IMR-90 (cell line): ENCODE data around the gene BMPER. TPM values are rescaled to one million over a fixed set of nuclear protein-coding genes. Genes with fewer than 3 reads are reported as not detected.
A peak's percentile ranks its signal among the peaks of the same experiment; 100 is the strongest.

Experiments used
- ATAC-seq: fragments of 200-7000 bp; cut with Tn5 transposase; 2 replicates; pipeline ENCODE4 v1.9.1; 2020; ENCODE audit warnings: low read depth, mild to moderate bottlenecking, moderate library complexity
- BruUV-seq: library from RNA; stranded (reverse); fragments of 400-500 nt; replicated peaks from 2 replicates; lab custom pipeline; 2021; lab: Mats Ljungman, UMichigan
- CTCF ChIA-PET: fragments of 300-600 bp; formaldehyde crosslinking; extraction: SDS; loops from one replicate; lab custom pipeline; 2021; ENCODE audit warnings: antibody characterized with exemption; lab: Yijun Ruan, JAX
- POLR2A ChIA-PET: fragments of 300-600 bp; sonication (Branson Sonifier 250); formaldehyde crosslinking; loops from one replicate; lab custom pipeline; 2022; ENCODE audit warnings: antibody characterized with exemption; ENCODE audit not compliant: unreplicated experiment; lab: Charles Lee
- DNase-seq: peaks from one replicate; pipeline ENCODE4 v3.0.0; 2013
- H2AFZ ChIP-seq: replicated peaks from 2 replicates; pipeline ENCODE3; 2013; ENCODE audit warnings: low read length, mild to moderate bottlenecking; ENCODE audit not compliant: poor library complexity
- H2AK5ac ChIP-seq: 2 replicates; pipeline ENCODE4 v1.6.1; 2013; ENCODE audit warnings: low read depth, low read length, inconsistent platforms
- H2AK9ac ChIP-seq: replicated peaks from 2 replicates; pipeline ENCODE3; 2013; ENCODE audit warnings: mild to moderate bottlenecking, low read depth, low read length, moderate library complexity; ENCODE audit not compliant: poor library complexity
- H2BK120ac ChIP-seq: 2 replicates; pipeline ENCODE4 v1.6.1; 2013; ENCODE audit warnings: low read depth, low read length, inconsistent platforms
- H2BK15ac ChIP-seq: 3 replicates; pipeline ENCODE4 v1.6.1; 2013; ENCODE audit warnings: low read depth, low read length, inconsistent platforms
- H2BK20ac ChIP-seq: 2 replicates; pipeline ENCODE4 v1.6.1; 2013; ENCODE audit warnings: low read depth, mild to moderate bottlenecking, inconsistent platforms, low read length, moderate library complexity
- H2BK5ac ChIP-seq: 2 replicates; pipeline ENCODE4 v1.6.1; 2013; ENCODE audit warnings: mild to moderate bottlenecking, low read depth, low read length, inconsistent platforms; ENCODE audit not compliant: poor library complexity, severe bottlenecking
- H3K14ac ChIP-seq: replicated peaks from 2 replicates; pipeline ENCODE4 v1.6.1; 2013; ENCODE audit warnings: low read depth, low read length, inconsistent platforms
- H3K18ac ChIP-seq: 2 replicates; pipeline ENCODE4 v1.6.1; 2013; ENCODE audit warnings: low read depth, low read length, control low read depth
- H3K23ac ChIP-seq: 2 replicates; pipeline ENCODE4 v1.6.1; 2013; ENCODE audit warnings: low read depth, low read length, inconsistent platforms
- H3K27ac ChIP-seq: 2 replicates; pipeline ENCODE4 v1.5.1; 2013; ENCODE audit warnings: mild to moderate bottlenecking, control low read depth, low read length; ENCODE audit not compliant: insufficient read depth
- H3K27me3 ChIP-seq: 2 replicates; pipeline ENCODE4 v1.6.1; 2013; ENCODE audit warnings: low read length; ENCODE audit not compliant: control insufficient read depth, insufficient read depth
- H3K36me3 ChIP-seq: 2 replicates; pipeline ENCODE4 v1.6.1; 2013; ENCODE audit warnings: low read length, mixed read lengths; ENCODE audit not compliant: control insufficient read depth, insufficient read depth
- H3K4ac ChIP-seq: 2 replicates; pipeline ENCODE4 v1.6.1; 2013; ENCODE audit warnings: low read depth, low read length, inconsistent platforms
- H3K4me1 ChIP-seq: 2 replicates; pipeline ENCODE4 v1.6.1; 2013; ENCODE audit warnings: low read length, mixed read lengths; ENCODE audit not compliant: control insufficient read depth, insufficient read depth
- H3K4me2 ChIP-seq: 2 replicates; pipeline ENCODE4 v1.6.1; 2013; ENCODE audit warnings: low read depth, mild to moderate bottlenecking, control low read depth, low read length, moderate library complexity
- H3K4me3 ChIP-seq: 2 replicates; pipeline ENCODE4 v1.5.1; 2013; ENCODE audit warnings: low read depth, mild to moderate bottlenecking, control low read depth, low read length, moderate library complexity; ENCODE audit not compliant: insufficient read depth
- H3K56ac ChIP-seq: 2 replicates; pipeline ENCODE4 v1.6.1; 2013; ENCODE audit warnings: low read length, inconsistent platforms; ENCODE audit not compliant: insufficient read depth; ENCODE audit errors: extremely low read depth
- H3K79me1 ChIP-seq, 2 experiments: 2 replicates each; pipeline ENCODE4 v1.6.1; 2013; ENCODE audit warnings: low read length in 2 of 2, inconsistent platforms in 1 of 2, low read depth in 1 of 2
- H3K9ac ChIP-seq: 2 replicates; pipeline ENCODE4 v1.6.1; 2013; ENCODE audit warnings: low read depth, low read length, control low read depth
- H3K9me1 ChIP-seq: 2 replicates; pipeline ENCODE4 v1.6.1; 2013; ENCODE audit warnings: low read length, inconsistent platforms; ENCODE audit not compliant: insufficient read depth
- H3K9me3 ChIP-seq: 2 replicates; pipeline ENCODE4 v1.6.1; 2013; ENCODE audit warnings: low read length; ENCODE audit not compliant: control insufficient read depth, insufficient read depth
- H4K20me1 ChIP-seq: 2 replicates; pipeline ENCODE4 v1.6.1; 2013; ENCODE audit warnings: low read length, inconsistent platforms; ENCODE audit not compliant: insufficient read depth
- H4K5ac ChIP-seq: 2 replicates; pipeline ENCODE4 v1.6.1; 2013; ENCODE audit warnings: mild to moderate bottlenecking, low read depth, low read length, control low read depth
- H4K8ac ChIP-seq, 2 experiments: 2 replicates each; pipeline ENCODE4 v1.6.1; 2013; ENCODE audit warnings: low read depth in 2 of 2, low read length in 2 of 2, control low read depth in 1 of 2, inconsistent platforms in 1 of 2
- H4K91ac ChIP-seq: 2 replicates; pipeline ENCODE4 v1.6.1; 2013; ENCODE audit warnings: low read depth, low read length, inconsistent platforms; ENCODE audit not compliant: insufficient read depth
- MXI1 ChIP-seq: IDR thresholded peaks from 2 replicates; pipeline ENCODE4 v1.6.1; 2012; ENCODE audit warnings: low read depth, mild to moderate bottlenecking, low read length, moderate library complexity, borderline replicate concordance
- POLR2A ChIP-seq: IDR thresholded peaks from 2 replicates; pipeline ENCODE4 v1.6.1; 2012; ENCODE audit warnings: mild to moderate bottlenecking, low read depth, low read length
- RAD21 ChIP-seq: IDR thresholded peaks from 2 replicates; pipeline ENCODE4 v1.6.1; 2012; ENCODE audit warnings: low read length, improper control_type of control experiment
- RFX5 ChIP-seq: IDR thresholded peaks from 2 replicates; pipeline ENCODE4 v1.8.0; 2012; ENCODE audit warnings: low read depth, mild to moderate bottlenecking, low read length, moderate library complexity
- SMC3 ChIP-seq: fragments of 150-350 bp; IDR thresholded peaks from 2 replicates; pipeline ENCODE4 v1.6.1; 2016; ENCODE audit warnings: low read depth, mild to moderate bottlenecking, antibody characterized with exemption, low read length, moderate library complexity
- WGBS, 2 experiments: methylation state at CpG; one replicate each; pipeline versions ENCODE4 v1.1.5 to v1.1.7; 2013; ENCODE audit warnings: missing lambda C conversion rate in 2 of 2; ENCODE audit not compliant: insufficient read length in 1 of 2; ENCODE audit errors: extremely low coverage in 2 of 2; 5-methylcytosine and 5-hydroxymethylcytosine counted together
- dilution Hi-C: fragments of 300-500 bp; cut with HindIII; formaldehyde crosslinking; loops from one replicate; pipeline ENCODE4 v1.14.3; 2018; ENCODE audit warnings: low sequenced_read_pairs; ENCODE audit not compliant: unreplicated experiment
- in situ Hi-C: fragments of 300-500 bp; cut with MboI; formaldehyde crosslinking; loops from 3 replicates; pipeline ENCODE4 v1.14.3; 2019; ENCODE audit warnings: low sequenced_read_pairs, inconsistent platforms, mixed read lengths
- intact Hi-C: fragments of 100-400 bp; cut with micrococcal nuclease; formaldehyde crosslinking; loops from 2 replicates; pipeline ENCODE4 v1.10.0; 2022
- polyA plus RNA-seq, 3 experiments: library from polyadenylated mRNA; depleted of rRNA; stranded (reverse); fragments of >200 nt; gene quantifications; 2 replicates each; pipeline ENCODE4 v1.2.3, GENCODE V29; 2012; ENCODE audit warnings: low replicate concordance in 1 of 3
- total RNA-seq: library from RNA; depleted of rRNA; stranded (reverse); fragments of >200 nt; gene quantifications from 2 replicates; pipeline ENCODE4 v1.2.3, GENCODE V29; 2012
- TF ChIP-seq, protein P1 (sequence below): fragments of 150-350 bp; IDR thresholded peaks from 2 replicates; pipeline ENCODE4 v1.6.1; 2017; ENCODE audit warnings: mild to moderate bottlenecking, antibody characterized with exemption, low read length, low read depth
- TF ChIP-seq, protein P2 (sequence below): conservative IDR thresholded peaks from 2 replicates; pipeline ENCODE4 v1.5.1; 2012; ENCODE audit warnings: mild to moderate bottlenecking, low read depth, low read length, improper control_type of control experiment

Gene BMPER
- total and polyA plus RNA-seq, 2 of the 4 experiments (the other 2 are of a cell fraction): 6.2 to 7.9 TPM

DNA sequence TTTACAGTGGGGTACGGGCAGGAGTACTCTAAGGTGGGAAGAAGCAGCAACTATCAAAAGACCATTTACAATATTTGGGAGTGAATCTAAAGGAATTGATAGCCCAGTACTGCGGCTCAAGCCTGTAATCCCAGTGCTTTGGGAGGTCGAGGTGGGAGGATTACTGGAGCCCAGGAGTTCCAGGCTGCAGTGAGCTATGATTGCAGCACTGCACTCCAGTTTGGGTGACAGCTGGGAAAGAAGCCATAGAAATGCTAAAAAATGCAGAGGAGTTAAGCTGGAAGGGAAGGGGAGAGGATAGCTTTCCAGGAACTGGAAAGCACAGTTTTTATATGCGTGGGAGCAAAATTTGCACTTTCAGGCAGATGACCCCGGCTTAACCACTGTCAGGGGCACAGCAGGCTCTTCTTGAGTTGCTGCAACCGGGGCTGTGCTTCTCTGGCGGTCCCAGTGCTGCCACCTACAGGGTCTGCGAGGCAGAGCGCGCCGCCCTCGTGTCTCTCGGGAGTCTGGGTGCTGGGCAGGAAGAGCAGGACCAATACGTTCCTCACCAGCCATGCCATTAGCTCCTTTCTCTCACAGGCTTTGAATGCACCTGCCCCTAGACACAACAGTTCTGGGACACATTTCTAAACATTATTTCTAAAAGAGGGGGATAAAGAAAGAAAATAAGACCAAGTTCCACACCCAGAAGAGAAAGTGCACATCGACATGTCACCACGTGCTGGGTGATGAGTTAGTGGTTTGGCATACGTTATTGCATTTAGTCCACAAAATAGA lies 10.1 kb upstream of the BMPER start:
- no peak overlapping the region for H4K5ac ChIP-seq
- no peak overlapping the region for H2AK9ac ChIP-seq
- H4K20me1 ChIP-seq: no peaks in the 10 kb centered on the region
- peak overlapping the region; percentile 60; the same call in 1 of the 2 replicates for H2BK20ac ChIP-seq
- H2BK5ac ChIP-seq: no peak overlapping the region
- no peak overlapping the region for H3K27ac ChIP-seq
- H3K4me3 ChIP-seq: no peak overlapping the region
- BruUV-seq: no TSS peak
- H2AK5ac ChIP-seq: no peak overlapping the region
- H3K4ac ChIP-seq: no peak overlapping the region; the same call in 1 of the 2 replicates
- peak overlapping the region in 1 of 2 experiments; percentile 50; a peak in 1 of 4 replicates for H4K8ac ChIP-seq
- POLR2A ChIA-PET: interaction anchor here (0.5 kb wide), 1 partner anchor 1003 kb away, joined by 4 read pairs; no protein-coding TSS in a partner anchor
- CTCF ChIA-PET: interaction anchor here (0.7 to 3.0 kb wide), 12 partner anchors 9 to 436 kb away, joined by 3 to 12 read pairs (median 4); no protein-coding TSS in a partner anchor
- H3K36me3 ChIP-seq: no peaks in the 10 kb centered on the region
- no peaks in the 10 kb centered on the region for H3K9me3 ChIP-seq
- no peaks in the 10 kb centered on the region for H3K9me1 ChIP-seq
- WGBS, 2 experiments: 0% methylated on average over 1 of the region's 17 CpGs; no CpG with 5 or more reads in 1 of the 2 experiments
- H3K9ac ChIP-seq: no peak overlapping the region
- H3K14ac ChIP-seq: 0 out of 2 replicates have a peak overlapping the region, but pooled peaks have one; percentile 29
- no peak overlapping the region for H3K23ac ChIP-seq
- dilution Hi-C loops: no loop called here
- DNase-seq: peak; percentile 75
- H3K27me3 ChIP-seq: peaks cover 13% of the 10 kb centered on the region
- H2BK15ac ChIP-seq: no peak overlapping the region
- peak; percentile 41; the same call in 1 of the 2 replicates for TF ChIP-seq MXI1
- TF ChIP-seq, protein P1, sequence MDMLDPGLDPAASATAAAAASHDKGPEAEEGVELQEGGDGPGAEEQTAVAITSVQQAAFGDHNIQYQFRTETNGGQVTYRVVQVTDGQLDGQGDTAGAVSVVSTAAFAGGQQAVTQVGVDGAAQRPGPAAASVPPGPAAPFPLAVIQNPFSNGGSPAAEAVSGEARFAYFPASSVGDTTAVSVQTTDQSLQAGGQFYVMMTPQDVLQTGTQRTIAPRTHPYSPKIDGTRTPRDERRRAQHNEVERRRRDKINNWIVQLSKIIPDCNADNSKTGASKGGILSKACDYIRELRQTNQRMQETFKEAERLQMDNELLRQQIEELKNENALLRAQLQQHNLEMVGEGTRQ: no peak
- peak; percentile 82 for TF ChIP-seq RAD21
- TF ChIP-seq, protein P2, sequence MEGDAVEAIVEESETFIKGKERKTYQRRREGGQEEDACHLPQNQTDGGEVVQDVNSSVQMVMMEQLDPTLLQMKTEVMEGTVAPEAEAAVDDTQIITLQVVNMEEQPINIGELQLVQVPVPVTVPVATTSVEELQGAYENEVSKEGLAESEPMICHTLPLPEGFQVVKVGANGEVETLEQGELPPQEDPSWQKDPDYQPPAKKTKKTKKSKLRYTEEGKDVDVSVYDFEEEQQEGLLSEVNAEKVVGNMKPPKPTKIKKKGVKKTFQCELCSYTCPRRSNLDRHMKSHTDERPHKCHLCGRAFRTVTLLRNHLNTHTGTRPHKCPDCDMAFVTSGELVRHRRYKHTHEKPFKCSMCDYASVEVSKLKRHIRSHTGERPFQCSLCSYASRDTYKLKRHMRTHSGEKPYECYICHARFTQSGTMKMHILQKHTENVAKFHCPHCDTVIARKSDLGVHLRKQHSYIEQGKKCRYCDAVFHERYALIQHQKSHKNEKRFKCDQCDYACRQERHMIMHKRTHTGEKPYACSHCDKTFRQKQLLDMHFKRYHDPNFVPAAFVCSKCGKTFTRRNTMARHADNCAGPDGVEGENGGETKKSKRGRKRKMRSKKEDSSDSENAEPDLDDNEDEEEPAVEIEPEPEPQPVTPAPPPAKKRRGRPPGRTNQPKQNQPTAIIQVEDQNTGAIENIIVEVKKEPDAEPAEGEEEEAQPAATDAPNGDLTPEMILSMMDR: peak; percentile 85
- peak; percentile 83 for TF ChIP-seq SMC3
- TF ChIP-seq RFX5: no peak
- no peak for TF ChIP-seq POLR2A
- intact Hi-C loops: no loop called here
- no peak overlapping the region for H3K18ac ChIP-seq
- ATAC-seq: peak; percentile 100
- H2AFZ ChIP-seq: peak overlapping the region; percentile 77
- peak overlapping the region; percentile 1; the same call in 1 of the 2 replicates for H4K91ac ChIP-seq
- no peak overlapping the region for H3K56ac ChIP-seq
- no peak overlapping the region for H3K4me2 ChIP-seq
- peak overlapping the region; percentile 36; the same call in 1 of the 2 replicates for H2BK120ac ChIP-seq
- in situ Hi-C loops: loop anchor here (10.0 kb wide), 1 partner anchor 130 kb away; no protein-coding TSS in a partner anchor
- H3K4me1 ChIP-seq: no peaks in the 10 kb centered on the region
- no peaks in the 10 kb centered on the region for H3K79me1 ChIP-seq
